ENCODE measurements around the gene MTMR10. TPM values are rescaled to one million over a fixed set of nuclear protein-coding genes. Genes with fewer than 3 reads are reported as not detected.

Gene MTMR10
- total and polyA plus RNA-seq, 8 donors = 27.0 to 34.3 (median 31.2) TPM

DNA sequence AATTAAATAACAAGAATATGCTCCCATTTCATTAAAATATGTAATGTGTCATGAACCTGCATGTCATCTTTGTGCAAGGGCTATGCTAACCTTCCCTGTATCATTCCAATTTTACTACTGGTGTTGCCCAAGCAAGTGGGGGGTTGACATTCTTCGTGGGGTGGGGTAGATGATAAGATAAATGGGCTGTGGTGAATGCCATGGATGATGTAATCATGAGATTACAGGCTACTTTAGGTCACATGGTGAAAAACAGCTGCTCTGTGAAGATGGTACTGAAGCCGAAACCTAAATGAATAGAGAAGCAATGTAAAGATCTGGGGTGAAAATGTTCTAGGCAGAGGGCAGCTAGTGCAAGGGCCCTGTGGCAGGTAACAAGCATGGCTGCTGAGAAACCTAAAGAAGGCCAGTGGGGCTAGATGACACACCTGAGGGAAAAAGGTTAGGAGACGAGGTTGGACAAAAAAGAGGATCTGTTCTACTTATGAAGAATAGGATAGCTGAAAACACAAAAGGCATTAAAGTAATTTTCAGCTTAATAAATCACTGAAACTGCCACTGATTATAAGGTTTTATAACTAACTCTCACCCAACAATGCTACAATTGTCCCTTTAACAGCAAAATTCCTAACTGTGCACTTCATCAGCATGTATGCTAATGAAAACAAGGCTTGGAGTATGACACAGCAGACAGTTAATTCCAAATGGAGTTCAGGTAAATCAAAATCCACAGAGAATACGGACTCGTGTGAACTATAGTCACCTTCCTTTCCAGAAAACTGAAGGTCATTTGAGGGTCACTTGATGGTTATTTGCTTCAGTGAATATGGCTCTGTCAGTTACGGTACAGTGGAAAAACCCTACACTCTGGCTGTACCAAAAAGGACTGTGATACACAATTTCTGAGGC lies 35.0 kb downstream of the MTMR10 start:
- H3K4me3 ChIP-seq = no peak overlapping the region
- peaks cover 0 to 15% of the 10 kb centered on the region in 2 donors for H3K4me1 ChIP-seq
- TF ChIP-seq, protein P1, sequence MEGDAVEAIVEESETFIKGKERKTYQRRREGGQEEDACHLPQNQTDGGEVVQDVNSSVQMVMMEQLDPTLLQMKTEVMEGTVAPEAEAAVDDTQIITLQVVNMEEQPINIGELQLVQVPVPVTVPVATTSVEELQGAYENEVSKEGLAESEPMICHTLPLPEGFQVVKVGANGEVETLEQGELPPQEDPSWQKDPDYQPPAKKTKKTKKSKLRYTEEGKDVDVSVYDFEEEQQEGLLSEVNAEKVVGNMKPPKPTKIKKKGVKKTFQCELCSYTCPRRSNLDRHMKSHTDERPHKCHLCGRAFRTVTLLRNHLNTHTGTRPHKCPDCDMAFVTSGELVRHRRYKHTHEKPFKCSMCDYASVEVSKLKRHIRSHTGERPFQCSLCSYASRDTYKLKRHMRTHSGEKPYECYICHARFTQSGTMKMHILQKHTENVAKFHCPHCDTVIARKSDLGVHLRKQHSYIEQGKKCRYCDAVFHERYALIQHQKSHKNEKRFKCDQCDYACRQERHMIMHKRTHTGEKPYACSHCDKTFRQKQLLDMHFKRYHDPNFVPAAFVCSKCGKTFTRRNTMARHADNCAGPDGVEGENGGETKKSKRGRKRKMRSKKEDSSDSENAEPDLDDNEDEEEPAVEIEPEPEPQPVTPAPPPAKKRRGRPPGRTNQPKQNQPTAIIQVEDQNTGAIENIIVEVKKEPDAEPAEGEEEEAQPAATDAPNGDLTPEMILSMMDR (IDR thresholded peaks at IDR 0.05) = no peak
- intact Hi-C loops (cut with DNase I) = no loop called here
- no peaks in the 10 kb centered on the region for H3K9me3 ChIP-seq
- no peaks in the 10 kb centered on the region for H3K27me3 ChIP-seq
- DNase-seq (no peak), ATAC-seq (no peak)
- H3K36me3 ChIP-seq = peaks cover 0 to 97% of the 10 kb centered on the region in 2 donors
- H3K27ac ChIP-seq = no peak overlapping the region

- TF ChIP-seq, protein P1 (IDR thresholded peaks at IDR 0.05) = no peak
- H3K27me3 ChIP-seq = no peaks in the 10 kb centered on the region
- H3K9me3 ChIP-seq = no peaks in the 10 kb centered on the region
- no peak overlapping the region for H3K27ac ChIP-seq
- DNase-seq (no peak), ATAC-seq (no peak)
- H3K4me1 ChIP-seq = peaks cover 0 to 15% of the 10 kb centered on the region in 2 donors
- H3K4me3 ChIP-seq = no peak overlapping the region
- H3K36me3 ChIP-seq = peaks cover 0 to 97% of the 10 kb centered on the region in 2 donors
- intact Hi-C loops (cut with DNase I) = no loop called here
Measured at GRCh38 chr15:30954674-30955073, 36.8 kb downstream of the MTMR10 start.

DNA sequence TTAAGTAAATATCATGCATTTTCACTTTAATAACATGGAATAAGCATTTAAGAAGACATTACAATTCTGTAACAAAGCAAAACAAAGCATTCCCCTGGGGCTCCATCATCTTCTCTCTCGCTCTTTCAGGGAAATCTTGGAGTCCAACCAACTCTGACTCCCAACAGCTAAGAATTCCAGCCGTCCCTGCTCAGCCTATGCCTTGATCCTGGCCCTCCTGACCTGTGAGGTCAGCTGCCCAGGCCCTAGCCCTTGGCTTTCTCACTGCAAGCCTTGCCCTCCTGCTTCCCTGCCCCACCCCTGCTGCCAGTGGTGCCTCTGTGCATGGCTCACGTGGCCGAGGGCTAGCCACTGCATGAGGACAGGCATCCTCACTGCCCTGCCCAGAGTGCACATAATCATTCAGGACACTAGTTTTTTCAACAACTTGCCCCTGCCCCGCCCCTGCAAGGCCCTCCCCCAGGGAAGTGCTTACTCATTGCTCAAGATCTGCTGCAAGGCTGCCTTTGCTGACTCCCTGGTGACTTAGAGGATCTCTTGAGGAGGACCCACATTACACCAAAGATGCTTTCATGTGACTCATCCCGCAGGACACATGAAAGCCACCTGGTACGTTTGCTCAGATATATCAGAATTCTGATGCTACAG lies 37.6 kb downstream of the MTMR10 start:
- no peak overlapping the region for H3K27ac ChIP-seq
- peaks cover 0 to 97% of the 10 kb centered on the region in 2 donors for H3K36me3 ChIP-seq
- H3K4me3 ChIP-seq = no peak overlapping the region
- intact Hi-C loops (cut with DNase I) = no loop called here
- no peaks in the 10 kb centered on the region for H3K9me3 ChIP-seq
- DNase-seq = peak in 1 of 4 donors; percentile 81
- peak; percentile 61 for ATAC-seq
- TF ChIP-seq, protein P1 (IDR thresholded peaks at IDR 0.05) = no peak
- H3K27me3 ChIP-seq = no peaks in the 10 kb centered on the region
- peaks cover 0 to 15% of the 10 kb centered on the region in 2 donors for H3K4me1 ChIP-seq

DNA sequence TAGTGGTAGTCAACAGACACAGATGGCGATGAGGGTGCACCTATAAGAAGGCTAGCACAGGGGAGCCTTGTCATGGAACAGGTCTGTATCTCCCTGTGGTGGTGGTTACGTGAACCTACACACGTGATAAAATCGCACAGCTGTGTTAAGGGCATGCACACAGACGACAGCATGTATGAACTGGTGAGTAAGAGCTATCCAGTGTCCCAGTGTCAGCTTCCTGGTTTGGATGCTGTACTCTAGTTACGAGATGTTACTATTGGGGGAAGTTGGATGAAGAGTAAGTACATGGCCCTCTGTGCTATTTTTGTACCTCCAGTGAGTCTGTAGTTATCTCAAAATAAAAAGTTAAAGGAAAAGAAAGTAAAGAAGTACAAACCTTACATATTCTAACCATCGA lies 38.2 kb downstream of the MTMR10 start:
- Histone ChIP-seq H3K4me3 (no peak overlapping the region), H3K9me3 (no peaks in the 10 kb centered on the region), H3K27me3 (no peaks in the 10 kb centered on the region), H3K4me1 (peaks cover 0 to 15% of the 10 kb centered on the region in 2 donors), H3K36me3 (peaks cover 0 to 97% of the 10 kb centered on the region in 2 donors), H3K27ac (no peak overlapping the region)
- TF ChIP-seq, protein P1 (IDR thresholded peaks at IDR 0.05) = no peak
- ATAC-seq (no peak), DNase-seq (no peak)
- intact Hi-C loops (cut with DNase I) = no loop called here
